Stimulated activated CD4-positive, alpha-beta T cell treated with anti-CD3 and anti-CD28 coated beads, Interleukin-2, amount 100 ng/mL, for 48 hours (primary cell): ENCODE data around the gene KIF6.

Source experiments
- DNase-seq, 2 donors: peaks; one replicate each; pipeline ENCODE4 v3.0.0-alpha.2; 2020

Gene KIF6

DNA sequence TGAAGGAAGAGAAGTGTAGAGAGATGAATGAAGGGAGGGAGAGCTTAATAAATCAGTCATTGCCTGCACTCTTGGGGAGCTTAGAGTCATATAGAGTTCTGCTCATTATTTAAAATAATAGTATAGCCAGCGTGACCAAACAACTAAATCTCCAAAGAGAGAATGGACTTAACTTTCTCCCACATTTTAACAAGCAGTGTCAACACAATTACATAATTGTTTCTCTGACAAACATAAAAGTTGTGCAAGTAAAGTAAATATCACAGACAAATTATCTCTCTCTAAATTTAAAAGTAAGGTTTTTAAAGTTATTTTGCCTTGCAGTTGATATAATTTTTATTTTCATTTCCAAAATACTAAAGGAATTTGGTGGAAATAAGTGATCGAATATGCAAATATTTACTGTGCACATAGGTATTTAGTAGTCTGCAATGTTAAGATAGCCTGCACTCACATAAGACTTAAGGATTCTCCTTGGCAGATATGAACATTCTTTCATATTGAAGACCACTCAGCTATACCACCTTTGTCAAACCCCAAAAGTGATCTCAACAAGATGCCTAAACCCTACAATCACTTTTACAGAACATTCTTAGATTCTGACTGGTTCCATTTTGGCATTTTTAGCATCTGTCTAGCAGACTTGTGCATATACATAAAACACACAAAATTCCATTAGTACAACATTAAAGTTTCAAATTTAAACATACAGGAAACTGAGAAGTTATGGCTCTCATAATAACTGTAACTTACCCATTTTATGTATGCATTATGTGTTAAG is 67.7 kb downstream of the KIF6 start:
- no peak for DNase-seq

DNA sequence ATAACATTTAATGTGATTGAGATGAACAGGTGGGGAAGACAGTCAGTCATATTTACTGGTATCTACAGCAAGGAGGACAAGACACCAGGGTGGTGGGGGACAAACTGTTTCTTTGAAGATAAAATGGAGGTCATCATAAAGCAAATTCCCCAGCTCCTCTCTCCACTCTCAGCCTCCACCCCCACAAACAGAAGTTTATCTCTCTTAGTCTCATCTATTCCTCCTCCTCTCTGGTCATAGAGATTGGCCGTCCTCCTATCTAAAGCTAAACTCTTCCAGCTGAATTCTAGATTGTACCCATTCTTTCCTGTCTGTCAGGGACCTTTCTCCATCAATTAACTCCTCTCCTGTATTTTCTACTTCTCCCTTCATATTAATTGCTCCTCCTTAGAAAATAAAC is 71.1 kb downstream of the KIF6 start:
- DNase-seq = no peak

DNA sequence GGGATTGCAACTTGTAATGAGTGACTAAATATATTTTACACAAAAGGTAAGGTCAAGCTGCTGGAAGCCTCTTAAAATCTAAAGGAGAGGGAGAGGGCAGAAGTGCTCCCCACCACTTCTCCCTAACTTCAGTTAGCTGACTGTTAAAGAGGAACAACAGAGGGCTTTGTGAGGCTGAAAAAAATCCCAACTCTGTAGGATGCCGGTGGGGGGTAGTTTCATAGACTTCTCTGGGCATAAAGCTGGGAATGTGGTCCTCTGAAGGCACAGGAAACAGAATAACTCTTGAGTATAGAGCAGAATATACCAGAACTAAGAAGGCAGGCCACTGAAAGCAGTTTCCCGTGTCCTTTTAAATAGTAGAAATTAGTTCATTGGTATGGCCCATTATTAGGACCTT is 71.6 kb downstream of the KIF6 start:
- no peak for DNase-seq

DNA sequence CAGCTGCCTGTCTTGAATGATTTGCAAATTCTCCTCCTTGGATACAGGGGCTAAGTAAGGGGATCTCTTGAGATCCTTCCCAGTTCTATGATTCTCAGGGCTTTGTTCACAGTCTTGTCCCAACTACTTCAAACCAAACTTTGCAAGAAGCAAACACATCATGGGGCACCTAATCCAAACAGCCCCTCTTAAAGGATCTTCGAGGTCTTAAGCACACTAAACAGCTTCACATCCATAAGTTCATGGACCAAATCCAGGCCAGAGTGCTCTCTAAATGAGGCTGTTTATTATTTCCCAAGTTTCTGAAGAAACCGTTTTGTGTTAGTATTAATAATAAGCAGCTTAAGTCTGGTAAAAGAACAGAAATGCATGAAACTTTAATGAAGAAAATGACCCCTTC is 75.2 kb downstream of the KIF6 start:
- no peak for DNase-seq

DNA sequence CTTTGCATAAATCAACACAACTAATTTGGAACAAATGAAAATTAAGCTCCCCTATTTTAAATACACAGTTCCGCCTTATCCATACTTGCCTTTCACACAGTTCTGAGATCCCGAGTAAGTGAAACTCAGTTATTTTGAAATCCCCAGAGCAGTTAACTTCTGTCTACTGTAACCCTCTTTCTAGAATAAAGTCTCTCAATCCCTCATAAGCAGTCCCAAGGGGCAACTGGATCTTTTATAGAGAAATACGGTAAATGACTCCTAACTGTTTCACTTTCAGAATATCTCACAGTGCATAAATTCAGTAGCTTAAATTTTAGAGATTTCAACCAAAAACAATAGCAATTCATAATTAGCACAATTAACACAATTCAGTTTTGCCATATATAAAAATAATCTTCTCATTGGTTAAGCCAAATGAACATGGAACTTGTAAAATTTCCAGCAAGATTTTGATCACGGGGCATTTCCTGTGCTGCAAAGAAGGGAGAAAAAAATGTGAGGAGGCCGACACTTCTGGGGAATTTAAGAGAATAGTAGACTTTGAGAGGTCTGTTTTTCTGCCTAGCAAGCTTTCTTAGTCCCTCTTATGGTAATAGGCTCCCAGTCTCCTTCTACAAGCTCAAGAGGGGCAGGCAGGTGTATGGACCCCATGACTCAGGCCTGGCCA is 78.3 kb downstream of the KIF6 start:
- no peak for DNase-seq

DNA sequence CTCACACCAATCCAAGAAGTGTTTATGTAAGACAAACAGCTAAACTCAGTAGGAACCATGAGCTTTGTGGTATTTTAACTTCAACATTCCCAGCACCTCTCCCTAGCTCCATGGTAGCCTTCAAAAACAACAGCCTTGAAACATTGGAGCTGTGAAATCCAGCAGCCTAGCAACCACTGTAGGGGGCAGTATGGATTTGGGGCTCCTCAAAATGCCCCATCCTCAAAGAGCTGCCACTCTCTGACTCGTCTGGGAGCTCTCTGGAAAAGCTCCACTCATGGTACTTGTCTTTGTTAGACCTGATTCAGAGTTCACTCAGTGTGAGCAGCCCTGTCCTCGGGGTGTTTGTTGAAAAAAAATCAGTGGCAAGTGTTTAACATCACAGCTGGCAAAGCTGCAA is 82.9 kb downstream of the KIF6 start:
- no peak for DNase-seq

DNA sequence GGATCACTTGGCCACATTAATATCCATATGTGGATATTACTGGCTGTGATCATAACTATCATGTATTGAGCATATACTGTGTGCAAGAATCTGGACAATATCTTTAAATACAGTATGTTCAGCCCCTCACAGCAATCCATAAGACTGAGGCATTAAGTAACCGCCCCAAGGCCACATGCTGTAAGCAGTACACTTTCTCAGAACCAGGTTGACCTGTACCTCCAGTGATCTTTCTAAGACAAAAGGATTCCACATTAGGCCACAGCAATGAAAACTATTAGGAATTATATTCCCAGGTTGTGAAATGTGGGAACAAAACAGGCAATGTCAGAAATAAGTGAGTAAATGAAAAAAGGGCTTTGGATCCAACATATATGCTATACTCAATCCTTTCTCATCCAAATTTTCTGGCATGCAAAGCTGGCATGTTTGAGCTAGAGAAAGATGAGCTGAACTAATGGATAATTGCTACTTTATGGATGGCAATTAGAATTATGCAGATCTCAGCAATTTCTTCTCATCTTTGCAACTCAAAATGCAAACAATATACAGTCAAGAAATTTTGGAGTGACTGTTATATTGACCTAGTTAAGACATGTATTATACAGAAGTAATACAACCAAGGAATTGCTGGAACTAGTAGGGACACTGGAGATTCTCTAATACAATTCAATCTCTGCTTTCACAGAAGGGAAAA is 86.9 kb downstream of the KIF6 start:
- no peak for DNase-seq

DNA sequence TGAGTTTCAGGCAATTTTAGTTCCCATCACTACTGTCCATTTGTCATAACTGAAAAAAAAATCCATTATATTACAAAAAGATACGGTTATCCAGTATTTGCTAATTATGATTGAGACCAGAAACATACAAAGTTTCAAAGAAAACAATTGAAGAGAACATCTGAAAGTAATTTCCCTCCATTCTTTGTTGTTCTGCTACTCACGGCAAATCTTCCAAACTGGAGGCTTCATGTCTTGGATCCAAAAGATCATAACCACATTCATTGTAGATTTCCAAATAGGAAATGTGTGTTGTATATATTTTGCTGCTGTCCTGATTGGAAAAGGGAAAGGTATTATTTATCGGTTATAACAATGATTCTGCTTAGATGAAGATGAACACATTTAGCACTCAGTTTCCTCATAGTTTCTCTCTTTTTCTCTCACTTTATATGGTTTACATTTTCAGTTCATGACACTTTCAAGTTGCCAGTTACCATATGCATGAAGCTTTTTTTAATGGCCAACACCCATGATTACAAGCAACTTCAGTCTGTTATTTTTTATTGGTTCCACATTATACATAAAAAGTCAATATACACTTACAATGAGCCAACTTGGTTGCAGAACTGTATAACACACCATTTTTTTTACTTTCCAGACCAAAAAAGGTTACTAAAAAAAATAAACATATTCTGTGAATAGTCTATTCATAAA is 90.4 kb downstream of the KIF6 start:
- DNase-seq = no peak

DNA sequence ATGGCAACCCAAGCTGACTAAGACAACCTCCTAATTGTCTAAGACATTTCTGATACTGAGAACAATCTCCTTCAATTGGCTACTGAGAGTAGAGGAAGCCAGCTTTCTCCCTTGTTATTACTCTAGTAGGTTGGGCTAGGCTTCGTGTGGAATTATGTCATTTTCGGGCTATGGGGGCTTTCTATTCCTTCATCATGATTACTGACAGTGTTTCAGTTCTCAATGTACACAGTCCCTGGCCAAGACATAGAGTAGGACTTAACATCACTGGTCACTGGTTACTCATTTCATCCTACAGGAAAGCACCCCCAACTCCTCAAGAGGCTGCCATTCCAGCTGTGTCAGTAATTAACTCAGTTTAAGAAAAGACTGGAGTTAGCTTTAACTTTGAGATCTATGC is 100.0 kb downstream of the KIF6 start:
- no peak for DNase-seq

DNA sequence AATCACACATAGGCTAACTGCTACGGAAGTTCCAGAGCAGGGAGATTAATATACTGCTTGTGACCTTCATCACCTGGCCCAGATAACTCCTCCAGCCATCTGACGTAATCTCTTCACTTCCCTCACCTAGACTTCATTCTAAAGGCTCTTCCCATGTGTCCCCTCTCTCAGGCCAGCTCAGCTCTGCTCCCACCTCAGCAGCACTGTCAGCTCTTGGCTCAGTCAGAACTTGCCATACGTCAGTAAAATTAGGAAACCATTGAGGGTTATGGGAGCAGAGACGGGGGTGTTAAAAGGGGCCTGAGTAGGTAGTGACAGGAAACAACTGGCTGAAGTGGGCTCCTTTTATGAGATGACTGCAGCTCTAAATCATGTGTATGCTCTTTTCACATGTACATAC is 101.5 kb downstream of the KIF6 start:
- no peak for DNase-seq

DNA sequence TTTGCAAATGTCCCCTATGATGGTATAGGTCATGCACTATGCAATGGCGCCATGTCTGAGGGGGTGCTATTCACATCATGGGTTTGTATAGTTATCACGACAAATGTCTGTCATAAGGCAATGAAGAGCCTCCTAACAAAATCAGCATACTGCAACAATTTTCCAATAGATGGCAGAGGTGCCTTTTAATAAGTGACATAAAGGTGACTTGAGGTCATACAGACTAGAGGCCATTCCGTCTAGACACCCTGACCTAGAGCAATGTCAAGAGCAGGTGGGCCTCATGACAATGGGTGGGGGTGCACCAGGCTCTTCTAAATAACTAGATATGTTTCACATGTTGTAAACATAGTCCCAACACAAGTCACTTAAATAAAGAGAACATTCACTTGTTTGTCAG is 107.7 kb downstream of the KIF6 start:
- DNase-seq = no peak

DNA sequence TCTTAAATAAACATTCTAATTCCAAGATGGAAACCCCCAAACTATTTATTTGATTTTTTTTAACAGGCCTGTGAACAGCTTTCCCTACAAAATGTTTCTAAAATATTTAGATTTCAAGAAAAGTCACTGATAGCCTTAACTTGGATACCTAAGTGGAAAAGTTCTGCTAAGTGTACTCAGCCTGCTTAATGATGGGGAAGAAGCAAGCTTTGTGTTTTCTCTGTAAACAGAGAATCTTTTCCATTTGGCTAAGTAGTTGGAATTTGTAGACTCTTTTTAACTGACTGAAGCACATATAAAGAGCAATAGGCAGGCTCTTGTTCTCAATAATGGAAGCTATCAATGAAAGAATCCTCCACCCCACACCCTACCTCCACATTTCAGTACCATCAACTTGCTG is 108.2 kb downstream of the KIF6 start:
- DNase-seq = no peak

DNA sequence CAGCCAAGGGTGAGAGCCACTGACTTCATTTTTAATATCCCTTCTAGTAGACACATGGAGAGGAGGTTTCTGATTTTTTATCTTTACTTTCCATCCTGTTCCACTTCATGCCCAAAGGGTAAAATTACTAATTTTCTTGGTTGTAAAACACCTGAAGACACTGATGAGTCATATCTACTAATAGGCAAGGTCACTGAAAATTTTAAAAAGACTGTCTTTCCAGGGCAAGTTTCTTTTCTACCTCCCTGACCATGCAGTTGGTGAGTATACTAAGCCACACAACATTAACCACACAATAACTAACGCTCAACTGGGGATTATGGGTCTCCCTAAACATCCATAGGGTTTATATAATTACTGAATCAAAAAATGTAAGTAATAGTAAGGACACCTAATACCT is 109.6 kb downstream of the KIF6 start:
- no peak for DNase-seq

DNA sequence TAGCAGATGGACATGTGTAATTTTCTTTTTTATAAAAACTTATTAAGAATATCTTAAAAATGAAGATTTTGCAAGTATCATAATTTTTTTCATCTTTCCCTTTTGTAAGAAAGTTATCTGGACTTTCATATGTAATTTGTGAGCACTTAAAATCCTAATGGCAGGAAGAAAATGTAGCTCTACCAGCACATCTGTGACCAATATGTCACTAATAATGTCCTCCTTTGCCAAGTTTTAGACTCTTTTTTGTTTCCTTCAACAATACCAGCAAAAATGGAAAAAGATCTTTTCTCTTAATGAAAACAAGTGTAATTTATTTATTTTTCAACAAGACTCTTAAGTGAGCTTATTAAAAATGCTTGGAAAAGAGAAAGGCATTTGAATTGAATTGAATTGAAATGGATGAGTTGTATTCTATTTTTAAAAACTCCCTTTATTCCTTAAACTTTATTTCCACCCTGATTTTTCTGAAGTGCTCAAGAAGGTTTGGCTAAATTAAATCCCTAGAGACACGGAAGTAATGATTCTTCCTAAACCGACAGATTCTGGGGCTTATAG is 110.7 kb downstream of the KIF6 start:
- no peak for DNase-seq

DNA sequence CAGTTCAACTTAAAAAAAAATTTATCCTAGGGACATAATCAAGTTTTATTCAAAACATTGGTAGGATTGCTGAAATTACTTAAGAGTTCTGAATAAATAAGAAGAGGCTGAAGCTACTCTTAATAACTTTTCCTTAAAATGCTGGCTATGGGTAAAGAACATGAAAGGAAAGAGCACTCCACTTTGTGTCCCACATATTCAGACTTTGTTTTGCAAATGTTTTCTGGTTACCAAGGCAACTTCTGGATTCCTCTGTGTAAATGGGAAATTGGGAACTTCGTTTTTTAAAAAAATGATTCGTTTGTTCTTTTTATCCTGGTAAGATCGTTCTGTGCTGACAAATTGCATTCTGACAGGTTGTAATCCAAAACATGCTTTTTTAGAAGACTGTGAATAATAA is 115.0 kb downstream of the KIF6 start:
- DNase-seq = no peak

DNA sequence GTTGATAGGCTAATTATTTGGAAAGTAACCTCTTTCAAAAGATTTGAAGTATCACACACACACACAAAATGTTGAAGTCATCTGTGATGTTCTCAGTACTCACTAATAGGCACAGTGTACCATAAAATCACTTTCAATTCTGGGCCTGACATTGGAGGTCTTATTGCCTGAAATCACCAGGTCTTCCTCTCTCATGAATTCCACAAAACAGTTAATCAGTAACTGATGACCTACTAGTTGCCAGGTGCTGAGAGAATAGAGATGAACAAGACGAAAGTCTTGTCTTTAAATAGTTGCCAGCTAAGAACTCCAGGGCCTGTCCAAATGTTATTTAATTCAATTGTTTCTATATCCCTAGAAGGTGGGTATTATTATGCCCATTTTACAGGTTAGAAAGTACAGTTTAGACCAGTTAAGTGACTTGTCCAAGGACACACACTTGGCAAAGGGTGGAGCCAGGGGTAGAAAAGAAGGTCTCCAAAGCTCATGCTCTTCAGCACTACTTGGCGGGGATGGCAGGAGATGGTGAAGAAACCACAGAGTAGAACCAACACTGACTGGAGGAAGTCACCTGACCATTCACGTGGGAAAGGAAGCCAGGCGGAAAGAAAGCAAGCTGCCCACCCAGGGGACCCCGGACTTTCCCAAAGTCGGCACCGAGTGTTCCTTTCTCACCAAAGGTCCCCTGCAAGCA is 116.4 kb downstream of the KIF6 start:
- no peak for DNase-seq

DNA sequence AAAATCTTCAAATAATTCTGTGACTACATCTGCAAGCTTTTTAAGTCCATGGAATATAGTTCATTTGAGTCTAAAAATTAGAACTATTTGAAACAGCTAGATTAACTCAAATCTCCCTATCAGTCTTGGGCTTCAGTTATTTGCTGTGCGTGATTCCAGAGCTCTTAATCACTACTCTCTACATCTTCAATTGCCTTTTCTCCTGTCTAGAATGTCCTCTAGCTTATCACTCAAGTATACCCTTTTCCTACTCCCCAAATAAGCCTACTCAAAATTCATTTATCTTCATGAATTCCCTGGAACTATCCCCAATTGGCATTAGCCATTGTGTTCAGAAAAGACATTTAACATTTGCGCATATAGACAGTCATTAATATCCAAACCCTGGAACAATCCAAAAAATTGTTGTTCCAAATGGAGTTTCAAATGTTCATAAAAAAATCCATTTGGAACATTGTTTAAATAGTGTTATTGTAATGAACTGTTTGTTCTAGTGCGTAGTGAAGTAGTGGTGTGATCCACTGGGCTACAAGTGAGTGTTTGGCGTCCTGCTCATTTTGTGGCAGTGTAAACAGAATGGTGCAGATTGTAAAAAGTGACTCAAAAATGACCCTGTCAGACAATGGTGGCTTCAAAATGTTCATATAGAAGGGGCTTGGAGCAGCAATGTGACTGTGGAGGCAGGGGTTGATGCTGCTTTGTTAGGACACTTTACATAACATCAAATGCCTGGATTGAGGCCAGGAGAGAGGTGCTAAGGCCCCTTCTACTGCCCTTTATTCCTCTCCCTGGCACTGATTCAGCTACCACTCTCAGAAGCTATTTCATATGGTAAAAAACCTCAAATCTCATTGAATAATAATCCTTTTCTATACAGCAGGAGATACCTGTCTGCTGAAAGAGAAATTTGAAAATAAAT is 122.3 kb downstream of the KIF6 start:
- DNase-seq = no peak

DNA sequence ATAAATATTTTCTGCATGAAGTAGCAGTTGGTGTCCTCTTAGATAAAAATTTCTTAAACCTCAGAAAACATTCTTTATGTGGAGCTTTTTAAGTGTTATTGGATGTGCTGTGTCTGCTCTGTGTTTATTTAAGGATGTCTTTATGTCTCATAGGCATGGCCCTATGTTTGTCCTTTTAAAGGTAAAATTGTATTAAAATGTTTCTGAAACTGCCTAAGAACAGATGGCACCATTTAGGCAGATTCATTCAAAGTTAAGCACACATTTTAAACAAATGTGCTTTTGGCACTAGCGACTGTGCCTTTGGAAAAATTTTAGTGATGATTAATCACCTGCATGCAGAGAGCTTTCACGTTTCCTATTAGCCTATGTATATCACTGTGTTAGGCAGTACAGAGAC is 125.2 kb downstream of the KIF6 start:
- DNase-seq = no peak

DNA sequence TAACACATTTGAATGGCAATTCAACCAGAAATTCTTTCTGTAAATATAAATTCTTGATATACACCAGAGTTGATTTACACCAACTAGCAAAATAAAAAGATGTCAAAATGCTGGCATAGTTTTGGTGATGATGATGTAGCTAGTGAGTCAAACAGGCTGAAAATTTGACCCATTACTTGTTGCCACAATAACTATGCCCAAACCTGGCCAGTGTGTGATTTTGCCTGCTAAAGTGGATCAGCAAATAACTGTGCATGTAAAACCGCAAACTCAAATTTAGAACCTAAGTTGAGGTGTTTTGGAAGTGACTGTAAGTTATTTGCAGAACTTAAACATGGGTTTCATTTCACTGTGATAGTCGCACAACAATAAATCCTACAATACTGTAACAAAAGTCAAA is 125.9 kb downstream of the KIF6 start:
- no peak for DNase-seq

DNA sequence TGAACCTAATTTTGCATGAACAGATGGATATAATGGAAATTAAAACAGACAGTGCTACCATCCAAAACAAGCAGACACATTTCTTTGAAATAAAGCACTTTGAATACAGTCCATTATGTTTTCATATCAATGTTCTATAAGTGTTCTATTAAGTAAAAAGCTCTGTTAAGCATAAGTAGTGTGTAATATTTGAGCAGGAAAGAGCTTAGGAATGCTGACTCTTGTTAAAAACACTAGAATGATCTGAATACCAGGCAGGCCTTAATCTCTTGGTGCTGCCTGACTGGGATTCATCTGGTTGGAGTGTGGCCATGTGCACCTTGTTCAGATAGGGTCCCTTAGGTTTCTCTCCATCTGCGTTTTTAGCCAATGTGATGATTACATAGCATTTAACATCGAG is 130.9 kb downstream of the KIF6 start:
- DNase-seq = no peak

DNA sequence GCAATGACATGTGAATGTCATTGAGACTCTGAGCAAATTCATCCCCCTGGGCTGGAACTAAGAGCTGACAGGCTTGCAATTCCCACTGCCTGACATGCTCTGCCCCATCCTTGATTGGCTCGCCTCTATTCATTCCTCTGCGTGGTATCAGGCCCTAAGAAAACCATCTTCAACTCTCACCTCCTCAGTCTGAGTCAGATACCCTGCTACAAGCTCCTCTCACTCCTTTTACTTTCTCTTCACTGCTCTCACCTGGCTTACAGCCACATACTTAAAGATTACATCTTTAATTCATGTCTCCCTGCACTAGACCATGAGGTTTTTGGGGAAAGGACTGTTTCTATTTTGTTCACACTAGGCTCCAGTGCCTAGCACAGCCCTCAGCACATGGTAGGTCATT is 131.6 kb downstream of the KIF6 start:
- DNase-seq = no peak
